ENCODE measurements around the gene TAB2. TPM values are rescaled to one million over a fixed set of nuclear protein-coding genes. Genes with fewer than 3 reads are reported as not detected.

TAB2 gene
- total RNA-seq, 6 donors from 2014 or later, result 46.5 to 99.5 (median 52.7) TPM

DNA sequence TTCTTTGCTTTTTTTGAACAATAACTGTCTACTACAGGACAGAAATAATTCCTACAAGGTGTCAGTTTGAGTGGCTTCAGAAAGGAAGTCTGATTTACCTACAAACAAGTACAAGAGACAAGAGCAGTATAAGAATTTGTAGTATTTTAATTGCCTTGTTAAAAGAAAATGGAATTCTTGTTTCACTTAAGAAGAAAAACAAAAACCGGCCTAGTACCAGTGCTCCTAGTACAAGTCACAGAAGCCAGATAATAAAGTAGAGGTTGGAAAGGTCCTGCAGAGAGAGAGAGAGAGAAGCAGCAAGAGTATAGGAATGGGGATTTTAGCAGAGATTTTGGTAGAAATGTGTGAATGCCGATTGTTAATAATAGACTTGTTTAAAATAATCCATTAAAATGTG is 6.4 kb downstream of the TAB2 start:
- no peak for ATAC-seq (ENCODE audit: low FRiP score in 2 of 2)
- H3K27ac ChIP-seq, result no peak overlapping the region

DNA sequence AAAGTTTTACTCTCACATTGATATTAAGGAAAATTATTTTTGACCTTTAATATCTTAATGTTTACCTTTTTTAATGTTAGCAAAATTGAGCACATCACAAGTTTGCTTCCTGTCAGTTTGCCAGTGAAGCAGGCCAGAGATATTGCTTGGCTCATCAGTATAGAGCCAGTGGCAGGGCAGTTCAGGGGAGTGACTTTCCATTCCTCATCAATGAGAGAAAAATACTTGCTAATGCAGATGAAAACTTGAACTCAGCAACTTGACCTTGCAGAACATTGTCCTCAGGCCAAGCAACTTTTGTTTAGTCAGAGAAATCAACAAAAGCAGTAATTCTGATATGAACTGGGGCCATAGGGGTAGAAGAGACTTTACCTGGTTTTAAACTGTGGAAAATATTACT is 6.9 kb downstream of the TAB2 start:
- ATAC-seq (ENCODE audit: low FRiP score in 2 of 2), result no peak
- Histone ChIP-seq H3K27me3 (no peaks in the 10 kb centered on the region), H3K36me3 (no peaks in the 10 kb centered on the region), H3K9me3 (no peaks in the 10 kb centered on the region), H3K27ac (no peak overlapping the region), H3K4me1 (peaks cover 32 to 67% (median 54%) of the 10 kb centered on the region in 4 donors), H3K4me3 (no peak overlapping the region)
- DNase-seq, result no peak
- TF ChIP-seq POLR2AphosphoS5 (IDR thresholded peaks at IDR 0.05) (no peak), POLR2A (IDR thresholded peaks at IDR 0.05) (no peak), EP300 (IDR thresholded peaks at IDR 0.05) (no peak)

More for the DNA sequence above, 6.4 kb downstream of the TAB2 start:
- Histone ChIP-seq H3K36me3 (no peaks in the 10 kb centered on the region), H3K4me3 (no peak overlapping the region), H3K4me1 (peaks cover 32 to 69% (median 53%) of the 10 kb centered on the region in 4 donors), H3K27me3 (no peaks in the 10 kb centered on the region), H3K9me3 (no peaks in the 10 kb centered on the region)
- DNase-seq, result no peak
- WGBS, 2 donors, result 50 to 54% methylated on average over 2 of the region's 2 CpGs
- TF ChIP-seq POLR2A (IDR thresholded peaks at IDR 0.05) (no peak), POLR2AphosphoS5 (IDR thresholded peaks at IDR 0.05) (no peak), EP300 (IDR thresholded peaks at IDR 0.05) (no peak)
- TF ChIP-seq, protein P1, sequence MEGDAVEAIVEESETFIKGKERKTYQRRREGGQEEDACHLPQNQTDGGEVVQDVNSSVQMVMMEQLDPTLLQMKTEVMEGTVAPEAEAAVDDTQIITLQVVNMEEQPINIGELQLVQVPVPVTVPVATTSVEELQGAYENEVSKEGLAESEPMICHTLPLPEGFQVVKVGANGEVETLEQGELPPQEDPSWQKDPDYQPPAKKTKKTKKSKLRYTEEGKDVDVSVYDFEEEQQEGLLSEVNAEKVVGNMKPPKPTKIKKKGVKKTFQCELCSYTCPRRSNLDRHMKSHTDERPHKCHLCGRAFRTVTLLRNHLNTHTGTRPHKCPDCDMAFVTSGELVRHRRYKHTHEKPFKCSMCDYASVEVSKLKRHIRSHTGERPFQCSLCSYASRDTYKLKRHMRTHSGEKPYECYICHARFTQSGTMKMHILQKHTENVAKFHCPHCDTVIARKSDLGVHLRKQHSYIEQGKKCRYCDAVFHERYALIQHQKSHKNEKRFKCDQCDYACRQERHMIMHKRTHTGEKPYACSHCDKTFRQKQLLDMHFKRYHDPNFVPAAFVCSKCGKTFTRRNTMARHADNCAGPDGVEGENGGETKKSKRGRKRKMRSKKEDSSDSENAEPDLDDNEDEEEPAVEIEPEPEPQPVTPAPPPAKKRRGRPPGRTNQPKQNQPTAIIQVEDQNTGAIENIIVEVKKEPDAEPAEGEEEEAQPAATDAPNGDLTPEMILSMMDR (IDR thresholded peaks at IDR 0.05), result no peak

DNA sequence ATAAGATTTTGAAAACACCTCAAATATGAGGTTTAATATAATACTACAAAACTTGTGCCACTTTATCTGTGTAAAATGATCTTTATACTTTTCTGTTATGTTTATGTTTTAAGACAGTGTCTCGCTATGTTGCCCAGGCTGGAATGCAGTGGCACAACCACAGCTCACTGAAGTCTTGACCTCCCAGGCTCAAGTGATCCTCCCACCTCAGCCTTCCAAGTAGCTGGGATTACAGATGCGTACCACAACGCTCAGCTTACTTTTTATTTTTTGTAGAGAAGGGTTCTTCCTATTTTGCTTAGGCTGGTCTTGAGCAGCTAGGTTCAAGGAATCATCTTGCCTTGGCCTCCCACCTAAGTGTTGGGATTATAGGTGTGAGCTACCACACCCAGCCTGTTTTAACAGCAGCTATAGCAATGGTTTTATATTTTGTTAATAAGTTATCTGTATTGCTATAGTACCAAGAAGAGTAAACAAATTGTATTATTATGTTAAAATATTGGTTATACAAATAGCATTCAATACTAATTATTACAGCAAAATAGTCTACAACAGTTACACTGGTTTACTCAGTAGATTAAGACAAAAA is 8.2 kb downstream of the TAB2 start:
- DNase-seq (no peak), ATAC-seq (ENCODE audit: low FRiP score in 2 of 2) (no peak)
- TF ChIP-seq EP300 (IDR thresholded peaks at IDR 0.05) (no peak), POLR2A (IDR thresholded peaks at IDR 0.05) (no peak), POLR2AphosphoS5 (IDR thresholded peaks at IDR 0.05) (no peak)
- TF ChIP-seq, protein P1 (IDR thresholded peaks at IDR 0.05), result no peak
- Histone ChIP-seq H3K9me3 (no peaks in the 10 kb centered on the region), H3K36me3 (no peaks in the 10 kb centered on the region), H3K4me3 (no peak overlapping the region), H3K27ac (no peak overlapping the region), H3K27me3 (no peaks in the 10 kb centered on the region), H3K4me1 (peaks cover 22 to 59% (median 48%) of the 10 kb centered on the region in 4 donors)
- WGBS, 2 donors, result 64 to 72% methylated on average over 3 of the region's 3 CpGs

DNA sequence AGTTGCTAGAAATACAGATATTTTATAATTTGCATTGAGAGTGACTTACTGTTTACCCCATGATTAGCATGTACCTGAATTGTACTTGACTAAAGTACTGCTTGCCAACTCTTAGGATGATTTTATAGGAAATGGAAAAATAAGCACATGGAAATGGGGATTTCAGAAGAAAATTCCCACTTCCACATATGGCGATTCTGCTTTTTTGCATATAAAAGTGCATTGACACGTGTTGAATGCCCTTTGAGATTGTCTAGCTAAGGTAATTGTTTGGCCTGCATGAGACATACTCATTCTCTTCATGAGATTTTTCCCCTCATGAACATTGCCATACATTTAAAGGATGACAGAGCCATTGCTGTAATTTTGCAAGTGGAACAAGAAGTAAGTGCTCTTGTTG is 10.1 kb downstream of the TAB2 start:
- 69 to 74% methylated on average over 2 of the region's 2 CpGs for WGBS, 2 donors
- H3K4me1 ChIP-seq, result peaks cover 20 to 64% (median 49%) of the 10 kb centered on the region in 4 donors
- no peaks in the 10 kb centered on the region for H3K36me3 ChIP-seq
- ATAC-seq (ENCODE audit: low FRiP score in 2 of 2) (no peak), DNase-seq (no peak)
- H3K4me3 ChIP-seq, result no peak overlapping the region
- H3K9me3 ChIP-seq, result no peaks in the 10 kb centered on the region
- no peak overlapping the region for H3K27ac ChIP-seq
- TF ChIP-seq EP300 (IDR thresholded peaks at IDR 0.05) (no peak), POLR2AphosphoS5 (IDR thresholded peaks at IDR 0.05) (no peak), POLR2A (IDR thresholded peaks at IDR 0.05) (no peak)
- TF ChIP-seq, protein P1 (IDR thresholded peaks at IDR 0.05), result no peak
- H3K27me3 ChIP-seq, result no peaks in the 10 kb centered on the region

DNA sequence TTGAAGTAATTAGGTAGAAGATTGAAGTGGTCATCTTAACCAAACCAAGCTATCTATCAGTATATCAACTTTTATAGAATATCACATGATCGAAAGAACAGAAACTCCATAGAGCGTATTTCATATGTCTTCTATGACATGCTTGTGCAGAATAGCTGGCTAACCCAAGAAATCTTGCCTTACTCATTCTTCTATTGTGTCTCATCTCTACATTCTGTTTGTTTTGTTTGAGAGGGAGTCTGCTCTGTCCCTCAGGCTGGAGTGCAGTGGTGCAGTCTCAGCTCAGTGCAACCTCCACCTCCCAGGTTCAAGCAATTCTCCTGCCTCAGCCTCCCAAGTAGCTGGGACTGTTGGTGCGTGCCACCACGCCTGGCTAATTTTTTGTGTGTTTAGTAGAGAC is 10.6 kb downstream of the TAB2 start:
- H3K36me3 ChIP-seq, result no peaks in the 10 kb centered on the region
- no peaks in the 10 kb centered on the region for H3K9me3 ChIP-seq
- peaks cover 23 to 64% (median 50%) of the 10 kb centered on the region in 4 donors for H3K4me1 ChIP-seq
- ATAC-seq (ENCODE audit: low FRiP score in 2 of 2) (no peak), DNase-seq (no peak)
- 98% methylated on average over 4 of the region's 4 CpGs for WGBS, 2 donors
- no peak overlapping the region for H3K27ac ChIP-seq
- no peak overlapping the region for H3K4me3 ChIP-seq
- TF ChIP-seq POLR2A (IDR thresholded peaks at IDR 0.05) (no peak), EP300 (IDR thresholded peaks at IDR 0.05) (no peak), POLR2AphosphoS5 (IDR thresholded peaks at IDR 0.05) (no peak)
- TF ChIP-seq, protein P1 (IDR thresholded peaks at IDR 0.05), result no peak
- H3K27me3 ChIP-seq, result no peaks in the 10 kb centered on the region
